GM18870 (cell line): Measurements from ENCODE around the gene MARVELD3.
"Not testable (repeated sequence)": the region's sequence is repeated elsewhere in the genome, so short reads cannot be mapped to it uniquely, and the experiment has no call there.

Source experiments
- ATAC-seq: cut with Tn5 transposase; IDR thresholded peaks from one replicate; pipeline ENCODE4 v1.9.1; 2021; ENCODE audit warnings: moderate library complexity; ENCODE audit not compliant: unreplicated experiment

Gene MARVELD3, protein sequence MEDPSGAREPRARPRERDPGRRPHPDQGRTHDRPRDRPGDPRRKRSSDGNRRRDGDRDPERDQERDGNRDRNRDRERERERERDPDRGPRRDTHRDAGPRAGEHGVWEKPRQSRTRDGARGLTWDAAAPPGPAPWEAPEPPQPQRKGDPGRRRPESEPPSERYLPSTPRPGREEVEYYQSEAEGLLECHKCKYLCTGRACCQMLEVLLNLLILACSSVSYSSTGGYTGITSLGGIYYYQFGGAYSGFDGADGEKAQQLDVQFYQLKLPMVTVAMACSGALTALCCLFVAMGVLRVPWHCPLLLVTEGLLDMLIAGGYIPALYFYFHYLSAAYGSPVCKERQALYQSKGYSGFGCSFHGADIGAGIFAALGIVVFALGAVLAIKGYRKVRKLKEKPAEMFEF

GRCh38 chr16:71626018-71626857 lies at the start of gene MARVELD3:
TSS of gene MARVELD3 (plus strand) at chr16:71626184. CDS start at chr16:71626230, 46 bp downstream.
- ATAC-seq, result no peak

GRCh38 chr16:71576971-71577370 lies 49.0 kb upstream of the MARVELD3 start, which contains the start of gene TAT:
TSS of gene TAT (minus strand) at chr16:71577092. CDS start at chr16:71576415, 677 bp downstream.
- no peak for ATAC-seq

DNA sequence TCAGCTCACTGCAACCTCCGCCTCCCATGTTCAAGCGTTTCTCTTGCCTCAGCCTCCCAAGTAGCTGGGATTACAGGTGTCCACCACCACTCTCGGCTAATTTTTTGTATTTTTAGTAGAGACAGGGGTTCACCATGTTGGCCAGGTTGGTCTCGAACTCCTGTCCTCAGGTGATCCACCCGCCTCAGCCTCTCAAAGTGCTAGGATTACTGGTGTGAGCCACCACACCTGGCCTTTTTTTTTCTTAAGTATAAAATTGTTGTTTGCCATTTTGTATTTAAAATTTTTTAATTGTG lies 43.5 kb upstream of the MARVELD3 start:
- ATAC-seq, result not testable (repeated sequence)

- ATAC-seq, result no peak
Observed at GRCh38 chr16:71584543-71585317, 41.3 kb upstream of the MARVELD3 start.

DNA sequence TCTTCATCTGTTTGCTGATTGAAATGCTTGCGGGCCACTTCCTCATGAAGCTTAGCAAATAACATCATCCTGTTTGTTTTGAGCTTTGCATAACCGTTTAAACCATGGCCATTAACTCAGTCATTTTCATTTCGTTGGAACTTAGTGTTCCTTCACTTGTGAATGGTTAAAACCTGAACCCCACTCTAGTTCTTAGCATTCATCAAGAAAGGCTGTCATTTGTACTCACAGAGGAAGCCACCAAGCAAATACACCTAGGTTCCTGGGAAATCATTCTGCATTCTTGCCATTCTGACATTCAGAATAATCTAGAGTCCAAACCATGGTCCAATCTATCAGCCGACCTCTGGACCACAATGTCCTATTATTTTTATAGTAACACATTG lies 40.7 kb upstream of the MARVELD3 start:
- no peak for ATAC-seq

DNA sequence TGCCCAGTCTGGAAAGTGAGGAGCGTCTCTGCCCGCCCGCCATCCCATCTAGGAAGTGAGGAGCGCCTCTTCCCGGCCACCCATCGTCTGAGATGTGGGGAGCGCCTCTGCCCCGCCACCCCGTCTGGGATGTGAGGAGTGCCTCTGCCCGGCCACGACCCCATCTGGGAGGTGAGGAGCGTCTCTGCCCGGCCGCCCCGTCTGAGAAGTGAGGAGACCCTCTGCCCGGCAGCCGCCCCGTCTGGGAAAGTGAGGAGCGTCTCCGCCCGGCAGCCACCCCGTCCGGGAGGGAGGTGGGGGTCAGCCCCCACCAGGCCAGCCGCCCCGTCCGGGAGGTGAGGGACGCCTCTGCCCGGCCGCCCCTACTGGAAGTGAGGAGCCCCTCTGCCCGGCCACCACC lies 36.6 kb upstream of the MARVELD3 start:
- not testable (repeated sequence) for ATAC-seq

DNA sequence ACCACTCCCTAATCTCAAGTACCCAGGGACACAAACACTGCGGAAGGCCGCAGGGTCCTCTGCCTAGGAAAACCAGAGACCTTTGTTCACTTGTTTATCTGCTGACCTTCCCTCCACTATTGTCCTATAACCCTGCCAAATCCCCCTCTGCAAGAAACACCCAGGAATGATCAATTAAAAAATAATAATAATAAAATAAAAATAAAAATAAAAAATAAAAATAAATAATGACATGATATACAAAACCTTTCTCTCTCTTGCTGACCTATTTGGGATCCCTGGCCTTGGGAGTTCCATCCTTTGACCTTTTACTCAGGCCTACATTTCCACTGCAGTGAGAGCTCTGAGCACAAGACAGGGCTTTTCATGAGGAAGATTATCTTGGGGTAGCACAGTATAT lies 35.9 kb upstream of the MARVELD3 start:
- ATAC-seq, result not testable (repeated sequence)

GRCh38 chr16:71590584-71590983 lies 35.4 kb upstream of the MARVELD3 start:
- no peak for ATAC-seq

GRCh38 chr16:71591917-71592316 lies 34.1 kb upstream of the MARVELD3 start:
- ATAC-seq, result no peak

- ATAC-seq, result no peak
Observed at GRCh38 chr16:71593048-71593999, 32.7 kb upstream of the MARVELD3 start.

- ATAC-seq, result no peak
Observed at GRCh38 chr16:71594000-71594646, 31.9 kb upstream of the MARVELD3 start.

DNA sequence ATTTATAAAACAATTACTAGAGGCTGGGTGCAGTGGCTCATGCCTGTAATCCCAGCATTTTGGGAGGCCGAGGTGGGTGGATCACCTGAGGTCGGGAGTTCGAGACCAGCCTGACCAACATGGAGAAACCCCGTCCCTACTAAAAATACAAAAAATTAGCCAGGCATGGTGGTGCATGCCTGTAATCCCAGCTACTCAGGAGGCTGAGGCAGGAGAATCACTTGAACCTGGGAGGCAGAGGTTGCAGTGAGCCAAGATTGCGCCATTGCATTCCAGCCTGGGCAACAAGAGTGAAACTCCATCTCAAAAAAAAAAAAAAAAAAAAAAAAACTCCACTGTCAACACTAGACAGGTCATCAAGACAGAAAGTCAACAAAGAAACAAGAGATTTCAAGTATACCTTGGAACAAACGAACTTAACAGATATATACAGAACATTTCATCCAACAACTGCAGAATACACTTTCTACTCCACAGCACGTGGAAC lies 30.6 kb upstream of the MARVELD3 start:
- ATAC-seq, result not testable (repeated sequence)

- ATAC-seq, result not testable (repeated sequence)
Observed at GRCh38 chr16:71598426-71598825, 27.6 kb upstream of the MARVELD3 start.

DNA sequence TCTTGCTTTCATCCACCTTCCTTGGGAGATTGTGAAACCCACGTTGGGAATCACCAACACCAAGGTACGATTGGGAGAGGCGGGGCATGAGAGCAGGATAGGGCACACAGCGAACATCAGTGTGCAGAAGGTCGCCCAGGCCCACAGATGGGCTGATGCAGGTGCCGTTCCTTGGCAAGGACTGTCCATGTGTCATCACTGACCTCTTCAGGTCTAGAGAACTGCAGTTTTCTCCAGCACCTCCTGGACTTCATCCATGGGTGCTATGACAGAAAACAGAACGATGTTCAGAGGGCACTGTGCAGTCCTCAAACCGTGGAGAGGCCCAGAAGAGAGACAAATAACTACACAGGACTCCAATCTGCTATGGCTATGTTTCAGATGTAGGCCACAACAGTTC lies 25.2 kb upstream of the MARVELD3 start:
- no peak for ATAC-seq

- ATAC-seq, result no peak
Observed at GRCh38 chr16:71609066-71609465, 16.9 kb upstream of the MARVELD3 start.

DNA sequence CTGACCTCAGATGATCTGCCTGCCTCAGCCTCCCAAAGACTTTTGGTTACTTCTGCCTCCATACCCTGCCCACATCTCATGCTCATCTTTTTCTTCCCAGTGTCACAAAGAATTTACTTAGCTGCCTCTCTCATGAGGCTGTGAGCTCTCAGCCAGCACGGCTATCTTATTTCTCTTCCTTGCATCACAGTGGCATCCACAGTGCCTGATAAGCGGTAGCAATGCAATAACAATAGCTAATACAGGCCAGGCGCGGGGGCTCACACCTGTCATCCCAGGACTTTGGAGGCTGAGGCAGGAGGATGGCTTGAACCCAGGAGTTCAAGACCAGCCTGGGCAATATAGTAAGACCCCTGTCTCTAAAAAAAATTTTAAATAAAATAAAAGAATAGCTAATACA lies 15.5 kb upstream of the MARVELD3 start:
- ATAC-seq, result no peak

- ATAC-seq, result no peak
Observed at GRCh38 chr16:71610936-71611871, 14.8 kb upstream of the MARVELD3 start.

DNA sequence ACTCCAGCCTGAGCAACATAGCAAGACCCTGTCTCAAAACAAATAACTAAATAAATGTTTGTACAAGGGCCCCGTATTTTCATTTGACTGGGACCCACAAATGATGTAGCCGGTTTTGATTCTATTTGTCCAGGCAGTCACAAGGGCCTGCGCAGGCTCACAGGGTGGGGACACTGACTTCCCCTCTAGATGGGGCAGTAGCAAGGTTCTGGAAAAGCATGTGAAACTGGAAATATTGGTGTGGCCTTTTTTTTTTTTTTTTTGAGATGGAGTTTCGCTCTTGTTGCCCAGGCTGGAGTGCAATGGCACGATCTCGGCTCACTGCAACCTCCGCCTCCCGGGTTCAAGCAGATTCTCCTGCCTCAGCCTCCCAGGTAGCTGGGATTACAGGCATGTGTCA lies 11.0 kb upstream of the MARVELD3 start:
- not testable (repeated sequence) for ATAC-seq
